HG03439 (cell line): ENCODE data around the gene ERGIC3.

ENCODE experiments used
- ATAC-seq: cut with Tn5 transposase; IDR thresholded peaks from one replicate; pipeline ENCODE4 v1.9.1; 2021; ENCODE audit warnings: mild to moderate bottlenecking, moderate library complexity; ENCODE audit not compliant: unreplicated experiment

Gene ERGIC3

DNA sequence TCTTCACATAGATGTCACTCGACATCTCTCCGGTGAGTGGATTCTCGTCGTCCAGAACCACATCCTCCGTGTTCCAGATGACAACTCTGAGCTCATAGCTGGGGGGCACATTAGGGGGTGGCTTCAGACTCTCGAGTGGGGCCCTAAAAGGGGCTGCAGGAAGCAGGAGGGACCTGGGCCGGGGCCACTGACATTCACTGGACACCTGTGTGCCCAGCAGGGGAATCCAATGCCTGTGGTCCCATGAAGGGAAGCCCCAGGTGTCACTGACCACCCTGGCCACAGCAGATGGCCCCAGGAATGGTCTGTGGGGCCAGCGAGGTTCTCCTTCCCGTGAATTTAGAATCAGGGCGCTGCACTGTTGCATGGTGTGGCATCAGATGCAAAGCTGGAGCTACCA is 18.7 kb downstream of the ERGIC3 start:
- no peak for ATAC-seq

DNA sequence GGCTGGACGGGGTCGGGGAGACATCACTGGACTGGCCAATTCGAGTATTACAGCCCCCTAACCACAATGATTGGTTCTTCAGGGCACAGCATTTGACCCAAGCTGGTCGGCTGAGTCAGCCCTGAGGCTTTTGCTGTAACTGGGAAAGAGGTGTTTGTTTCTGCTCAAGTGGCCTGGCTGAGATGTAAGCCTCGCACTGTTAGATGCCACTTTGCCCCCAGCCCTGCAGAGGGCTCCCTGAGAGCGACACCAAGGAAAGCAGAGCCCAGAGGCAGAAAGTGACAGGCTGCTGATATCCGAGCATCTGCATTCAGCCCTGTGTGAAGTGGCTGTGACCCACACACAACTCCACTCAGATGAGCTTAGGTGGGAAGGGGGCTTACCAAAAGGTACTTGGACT is 19.4 kb downstream of the ERGIC3 start:
- no peak for ATAC-seq

DNA sequence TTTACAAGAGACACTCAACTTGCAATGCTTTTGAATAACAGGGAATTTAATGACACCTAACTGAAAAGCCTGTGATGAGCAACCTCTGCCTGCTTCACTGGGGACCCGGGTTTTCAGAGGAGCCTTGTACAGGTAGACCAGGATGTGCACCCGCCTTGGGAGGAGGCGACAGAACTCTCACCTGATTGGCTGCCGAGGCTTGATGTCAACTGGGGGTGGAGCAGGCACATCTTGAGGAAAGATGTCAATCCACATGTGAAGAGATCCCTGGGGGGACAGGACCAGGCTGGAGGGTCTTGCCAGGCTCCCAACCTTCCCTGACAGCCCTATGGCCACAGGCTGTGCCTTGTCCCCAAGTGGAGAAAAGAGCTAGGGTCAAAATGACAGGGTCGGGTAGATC is 19.8 kb downstream of the ERGIC3 start:
- ATAC-seq: no peak

DNA sequence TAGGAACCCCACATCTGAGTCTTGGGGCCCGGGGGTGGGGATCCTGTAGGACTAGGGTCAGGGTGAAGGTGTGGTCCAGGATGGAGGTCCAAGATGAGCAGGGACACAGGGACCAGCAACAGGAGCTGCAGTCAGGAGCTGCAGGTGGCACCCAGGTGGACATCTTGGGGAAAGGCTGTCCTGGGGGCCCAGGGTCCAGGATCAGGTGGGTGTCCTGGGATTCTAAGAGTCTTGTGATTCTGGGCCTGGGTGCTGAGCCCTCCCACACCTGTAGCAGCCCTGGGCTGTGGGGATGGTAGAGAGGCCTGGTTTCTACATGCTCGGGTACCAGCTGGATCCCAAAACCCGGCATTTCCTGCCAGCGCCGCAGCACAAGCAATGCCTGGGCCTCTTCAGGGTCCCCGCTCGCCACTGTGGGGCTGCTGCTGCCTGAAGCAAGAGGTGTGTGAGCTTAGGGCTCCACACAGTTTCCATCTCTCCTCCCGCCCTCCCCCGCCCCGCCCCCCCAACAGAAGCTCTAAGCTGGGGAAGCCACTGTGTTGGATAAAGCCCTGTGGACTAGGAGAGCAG is 20.7 kb downstream of the ERGIC3 start:
- no peak for ATAC-seq

DNA sequence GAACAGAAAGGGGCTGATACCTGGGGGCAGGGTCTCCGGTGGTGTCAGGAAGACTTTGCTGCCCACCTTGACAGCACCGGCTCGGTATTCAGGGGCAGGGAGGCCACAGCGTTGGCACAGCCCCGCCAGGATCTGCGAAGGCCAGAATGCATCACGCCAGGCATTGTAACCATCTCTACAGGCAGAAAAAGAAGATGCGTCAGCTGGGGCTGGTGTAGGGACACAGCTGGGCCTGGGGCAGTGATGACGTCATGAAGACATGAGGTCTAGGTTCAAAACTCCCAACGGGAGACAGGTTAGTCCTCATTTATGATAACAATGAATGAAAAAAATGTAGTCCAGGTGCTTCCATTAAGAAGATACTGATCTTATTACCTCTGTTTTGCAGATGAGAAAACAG is 22.0 kb downstream of the ERGIC3 start:
- no peak for ATAC-seq

DNA sequence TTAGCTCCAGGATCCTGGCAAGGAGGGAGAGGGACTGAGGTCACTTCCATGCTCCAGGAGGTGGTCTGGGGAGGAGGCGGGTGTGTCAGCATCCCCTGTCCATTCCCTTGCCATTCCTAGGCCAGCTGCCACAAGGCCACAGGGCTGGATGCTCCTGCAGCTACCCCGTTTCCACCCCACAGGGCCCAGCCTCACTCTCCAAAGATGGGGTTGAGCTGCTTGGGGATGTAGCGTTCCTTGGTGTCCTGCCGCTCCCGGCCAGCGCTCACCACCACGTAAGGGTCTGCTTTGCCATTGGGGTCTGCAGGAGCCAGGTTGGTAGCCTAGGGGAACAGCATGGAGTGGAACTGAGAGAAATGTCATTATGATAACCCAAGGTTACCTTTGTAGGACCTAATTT is 23.0 kb downstream of the ERGIC3 start:
- no peak for ATAC-seq

DNA sequence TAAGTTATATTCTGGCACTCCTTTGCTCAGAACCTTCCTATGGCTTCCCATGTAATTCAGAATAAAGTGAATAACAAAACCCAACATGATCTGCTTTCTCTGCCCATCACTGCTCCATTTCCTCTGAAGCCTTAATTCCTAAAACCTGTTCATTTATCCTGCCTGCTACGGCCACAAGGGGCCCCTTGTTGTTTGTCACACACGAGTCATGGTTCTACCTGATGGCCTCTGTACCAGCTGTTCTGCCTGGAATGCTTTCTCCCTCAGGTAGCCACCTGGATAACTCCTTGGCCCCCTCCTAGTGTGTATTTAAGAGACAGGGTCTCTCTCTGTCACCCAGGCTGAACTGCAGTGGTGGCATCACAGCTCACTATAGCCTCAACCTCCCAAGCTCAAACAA is 26.8 kb downstream of the ERGIC3 start:
- ATAC-seq: no peak

DNA sequence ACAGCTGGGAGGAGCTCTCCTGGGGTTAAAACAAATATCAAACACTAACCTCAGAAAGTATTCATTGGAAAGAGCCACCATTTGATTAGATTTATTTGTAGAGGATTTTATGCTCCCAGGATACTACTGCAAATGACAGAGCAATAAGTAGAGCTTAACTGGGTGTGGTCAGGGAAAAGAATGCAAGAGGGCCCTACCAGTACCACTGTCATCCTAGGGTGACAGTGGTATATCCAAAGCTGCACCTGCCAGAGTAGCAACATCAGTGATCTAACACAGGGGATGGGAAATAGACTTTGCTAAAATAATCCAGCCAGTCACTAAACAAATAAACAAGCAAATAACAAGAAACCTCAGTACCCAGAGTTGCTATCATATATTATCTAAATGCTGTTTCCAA is 29.7 kb downstream of the ERGIC3 start:
- no peak for ATAC-seq

DNA sequence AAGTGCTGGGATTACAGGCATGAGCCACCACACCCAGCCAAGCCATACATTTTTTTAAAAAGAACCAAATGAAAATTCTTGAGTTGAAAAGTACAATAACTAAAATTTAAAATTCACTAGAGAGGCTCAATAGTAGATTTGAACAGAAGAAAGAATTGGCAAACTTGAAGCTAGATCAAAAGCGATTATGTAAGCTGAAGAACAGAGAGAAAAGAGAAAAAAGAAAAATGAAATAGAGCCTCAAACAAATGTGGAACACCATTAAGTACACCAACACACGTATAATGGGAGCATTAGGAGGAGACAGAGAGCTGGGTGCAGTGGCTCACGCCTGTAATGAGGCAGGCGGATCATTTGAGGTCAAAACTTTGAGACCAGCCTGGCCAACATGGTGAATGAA is 31.0 kb downstream of the ERGIC3 start:
- ATAC-seq: no peak

DNA sequence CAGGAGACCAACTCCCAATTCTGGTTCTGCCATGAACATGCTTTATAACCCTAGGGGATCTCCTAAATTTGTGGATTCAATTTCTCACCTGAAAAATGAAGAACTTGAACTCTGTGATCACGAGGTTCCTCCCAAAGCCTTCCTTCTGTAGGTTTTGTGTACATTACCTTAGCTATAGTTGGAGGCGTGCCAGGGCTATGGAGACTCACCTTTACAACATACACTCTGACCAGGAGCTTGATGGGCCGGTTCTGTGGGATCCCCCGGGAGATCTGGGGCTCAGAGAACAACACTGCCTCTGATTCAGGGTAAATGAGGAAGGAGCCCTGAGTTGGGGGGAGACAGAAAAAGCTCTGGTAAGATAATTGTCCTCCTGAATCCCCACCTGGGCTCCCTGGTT is 34.1 kb downstream of the ERGIC3 start:
- ATAC-seq: no peak

DNA sequence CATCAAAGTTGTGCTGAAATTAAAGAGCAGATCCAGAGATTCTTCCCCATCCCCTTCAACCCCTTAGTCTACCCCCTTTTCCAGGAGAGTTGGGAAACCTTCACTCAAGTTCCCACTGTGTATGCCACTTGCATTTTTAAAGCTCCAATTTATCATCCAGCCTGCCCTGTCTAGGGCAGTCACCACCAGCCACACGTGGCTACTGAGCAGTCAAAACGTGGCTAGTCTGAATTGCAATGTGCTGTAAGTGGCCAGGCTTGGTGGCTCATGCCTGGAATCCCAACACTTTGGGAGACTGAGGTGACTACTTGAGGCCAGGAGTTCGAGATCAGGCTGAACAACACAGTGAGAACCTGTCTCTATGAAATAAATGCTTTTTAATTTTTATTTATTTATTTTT is 34.9 kb downstream of the ERGIC3 start:
- no peak for ATAC-seq

DNA sequence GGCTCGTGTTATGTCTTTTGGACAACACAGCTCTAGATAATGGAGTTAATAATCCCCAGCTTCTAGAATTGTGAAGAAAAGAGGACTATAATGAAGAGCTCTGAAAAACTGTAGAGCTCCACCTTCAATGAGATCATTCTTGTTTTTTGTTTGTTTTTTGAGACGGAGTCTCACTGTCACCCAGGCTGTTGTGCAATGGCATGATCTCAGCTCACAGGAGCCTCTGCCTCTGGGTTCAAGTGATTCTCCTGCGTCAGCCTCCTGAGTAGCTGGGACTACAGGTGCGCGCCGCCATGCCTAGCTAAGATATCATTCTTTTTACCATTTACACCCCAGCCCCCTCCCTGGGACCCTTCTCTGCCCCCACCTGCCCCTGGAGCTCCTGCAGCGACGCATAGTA is 36.6 kb downstream of the ERGIC3 start:
- no peak for ATAC-seq

DNA sequence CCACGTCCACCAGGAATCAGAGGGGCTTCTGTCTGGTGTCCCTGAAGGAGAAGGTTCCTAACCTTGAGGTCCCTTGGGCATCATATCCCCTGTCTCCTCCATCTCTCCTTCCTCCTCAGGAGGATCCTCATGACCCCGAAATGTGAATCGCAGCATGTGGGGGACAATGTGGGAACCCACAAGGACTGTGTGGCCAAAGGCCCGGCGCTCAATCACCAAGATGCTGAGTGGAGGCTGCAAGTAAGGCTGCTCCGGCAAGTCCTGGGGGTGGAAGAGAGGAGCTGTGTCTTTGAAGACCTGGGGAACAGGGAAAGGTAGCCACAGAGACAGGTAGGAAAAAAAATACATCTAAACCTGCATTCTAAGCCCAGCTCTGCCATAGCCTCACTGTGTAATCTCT is 37.3 kb downstream of the ERGIC3 start:
- ATAC-seq: no peak

DNA sequence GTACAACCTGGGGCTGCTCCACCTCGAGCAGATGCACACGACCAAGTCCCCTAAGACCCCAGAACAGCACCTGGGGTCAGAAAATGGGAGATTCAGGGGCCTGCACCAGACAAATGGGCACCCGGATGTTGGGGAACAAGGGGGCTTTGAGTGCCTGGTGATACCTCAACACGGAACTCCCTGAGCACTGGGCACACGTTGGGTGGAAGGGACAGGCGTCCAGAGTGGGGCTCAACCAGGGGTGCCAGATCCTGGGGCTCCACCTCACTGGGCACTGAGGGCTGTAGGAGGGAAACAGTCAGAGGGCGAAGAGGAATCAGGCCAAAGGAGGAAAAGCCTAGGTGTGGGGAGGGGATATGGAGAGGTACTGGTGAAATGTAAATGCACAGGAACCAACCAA is 40.3 kb downstream of the ERGIC3 start:
- ATAC-seq: no peak

DNA sequence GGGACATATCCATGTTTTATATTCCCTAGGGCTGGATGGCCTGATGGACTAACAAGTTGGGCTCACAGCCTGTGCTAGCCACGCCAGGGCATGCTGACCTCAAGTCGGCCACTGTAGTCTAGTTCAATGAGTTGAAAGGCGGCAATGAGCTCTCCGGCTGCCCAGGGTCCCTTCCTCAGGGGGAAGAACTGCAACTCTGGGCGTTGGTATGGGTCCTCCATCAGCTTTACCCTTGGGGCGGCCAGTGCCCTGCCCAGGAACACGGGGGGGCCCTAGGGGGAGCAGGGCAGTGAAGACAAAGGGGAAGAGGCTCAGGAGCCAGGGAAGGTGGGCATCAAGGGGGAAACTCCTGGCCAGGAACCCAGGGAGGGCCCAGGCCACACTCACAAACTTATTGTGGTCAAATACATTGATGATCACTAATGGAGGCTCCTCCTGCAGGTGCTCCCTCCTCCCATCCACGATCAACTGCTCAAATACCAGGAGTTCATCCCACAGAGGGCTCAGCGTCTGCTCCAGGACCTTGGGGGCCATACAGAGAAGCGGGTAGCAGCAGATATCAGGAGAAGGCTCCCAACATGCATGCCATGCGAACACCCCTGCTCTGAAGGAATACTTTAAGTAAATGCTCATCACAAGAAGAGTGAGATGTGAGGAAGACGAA is 41.0 kb downstream of the ERGIC3 start:
- no peak for ATAC-seq

DNA sequence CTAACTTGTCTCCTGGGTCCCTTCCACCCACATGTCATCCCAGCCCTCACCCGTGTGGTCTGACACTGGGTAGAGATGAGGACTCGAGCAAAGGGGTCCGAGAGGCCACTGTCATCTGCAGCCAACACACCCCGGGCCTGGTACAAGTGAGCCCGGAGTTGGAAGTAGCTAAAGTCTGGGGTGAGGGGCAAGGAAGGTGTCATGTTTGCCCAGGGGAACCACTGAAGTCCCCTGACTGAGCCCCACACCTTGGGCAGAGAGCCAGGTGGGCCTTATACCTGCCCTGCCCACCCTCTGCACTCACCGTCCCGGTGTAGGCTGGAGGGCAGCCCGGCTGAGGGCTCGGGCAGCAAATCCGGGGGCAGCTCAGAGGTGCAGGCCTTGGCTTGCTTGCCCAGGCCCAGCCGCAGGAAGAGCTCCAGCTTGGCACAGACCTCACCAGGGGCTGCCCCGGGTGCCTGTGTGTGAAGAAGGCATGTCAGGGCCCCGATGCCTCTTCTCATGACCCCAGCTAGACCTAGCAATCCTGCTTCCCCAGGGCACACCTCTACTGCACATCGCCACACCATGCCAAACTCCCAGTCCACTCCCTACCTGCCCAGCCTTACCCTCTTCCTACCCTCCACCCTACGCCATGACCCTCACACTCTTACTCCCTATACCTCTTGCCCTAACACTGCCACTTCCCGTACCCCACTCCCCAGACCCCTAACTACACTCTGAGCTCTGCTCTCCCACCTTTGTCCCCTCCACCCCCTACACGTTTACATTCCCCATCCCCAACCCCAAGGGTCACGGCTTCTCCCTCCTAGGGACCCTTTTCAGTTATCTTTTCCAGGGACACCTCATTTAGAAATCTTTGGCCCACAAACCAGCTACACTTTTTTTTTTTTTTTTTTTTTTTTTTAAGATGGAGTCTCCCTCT is 42.0 kb downstream of the ERGIC3 start:
- no peak for ATAC-seq

DNA sequence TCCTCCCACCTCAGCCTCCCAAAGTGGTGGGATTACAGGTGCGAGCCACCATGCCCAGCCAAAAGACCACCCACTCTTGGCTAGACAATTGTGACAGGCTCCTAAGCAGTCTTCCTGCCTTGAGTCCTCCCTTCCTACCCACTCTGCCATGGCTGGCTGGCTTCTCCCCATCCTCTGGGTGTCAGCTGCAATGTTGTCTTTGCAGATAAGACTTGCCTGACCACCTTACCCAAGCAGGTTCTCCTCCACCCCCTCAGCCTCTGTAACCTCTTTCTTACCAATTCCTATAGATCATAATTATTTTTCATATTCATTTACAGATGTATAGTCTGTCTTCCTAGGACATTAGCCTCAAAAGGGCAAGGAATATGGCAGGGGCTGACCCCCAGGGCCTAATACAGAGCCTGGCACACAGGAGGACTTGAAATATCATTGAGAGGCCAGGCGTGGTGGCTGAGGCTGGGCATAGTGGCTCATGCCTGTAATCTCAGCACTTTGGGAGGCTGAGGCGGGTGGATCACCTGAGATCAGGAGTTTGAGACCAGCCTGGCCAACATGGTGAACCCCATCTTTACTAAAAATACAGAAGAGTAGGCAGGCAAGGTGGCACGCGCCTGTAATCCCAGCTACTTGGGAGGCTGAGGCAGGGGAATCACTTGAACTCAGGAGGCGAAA is 45.0 kb downstream of the ERGIC3 start:
- ATAC-seq: no peak

DNA sequence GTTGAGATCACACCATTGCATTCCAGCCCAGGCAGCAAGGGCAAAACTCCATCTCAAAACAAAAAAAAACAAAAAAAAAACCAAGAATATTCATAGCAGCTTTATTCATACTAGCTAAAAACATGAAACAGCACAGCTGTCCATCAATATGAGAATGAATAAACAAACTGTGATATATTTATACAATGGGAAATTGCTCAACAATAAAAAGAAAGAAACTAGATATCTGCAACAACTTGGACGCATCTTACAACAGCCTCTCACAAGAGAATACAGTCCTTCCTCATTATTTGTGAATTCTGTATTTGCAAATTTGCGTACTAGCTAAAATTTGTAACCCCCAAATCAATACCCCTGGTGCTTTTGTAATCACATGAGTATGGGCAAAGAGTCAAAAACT is 45.6 kb downstream of the ERGIC3 start:
- no peak for ATAC-seq

DNA sequence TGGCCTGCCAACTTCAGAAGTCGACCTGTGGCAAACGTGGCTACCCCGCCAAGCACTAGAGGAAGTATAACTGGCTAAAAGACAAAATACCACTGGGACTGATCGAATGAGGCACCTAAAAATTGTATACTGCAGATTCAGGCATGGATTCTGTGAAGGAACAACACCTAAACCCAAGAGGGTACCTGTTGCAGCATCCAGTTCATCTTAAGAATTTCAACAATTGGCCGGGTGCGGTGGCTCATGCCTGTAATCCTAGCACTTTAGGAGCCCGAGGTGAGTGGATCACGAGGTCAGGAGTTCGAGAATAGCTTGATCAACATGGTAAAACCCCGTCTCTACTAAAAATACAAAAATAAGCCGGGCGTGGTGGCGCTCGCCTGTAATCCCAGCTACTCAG is 46.5 kb downstream of the ERGIC3 start:
- ATAC-seq: no peak

DNA sequence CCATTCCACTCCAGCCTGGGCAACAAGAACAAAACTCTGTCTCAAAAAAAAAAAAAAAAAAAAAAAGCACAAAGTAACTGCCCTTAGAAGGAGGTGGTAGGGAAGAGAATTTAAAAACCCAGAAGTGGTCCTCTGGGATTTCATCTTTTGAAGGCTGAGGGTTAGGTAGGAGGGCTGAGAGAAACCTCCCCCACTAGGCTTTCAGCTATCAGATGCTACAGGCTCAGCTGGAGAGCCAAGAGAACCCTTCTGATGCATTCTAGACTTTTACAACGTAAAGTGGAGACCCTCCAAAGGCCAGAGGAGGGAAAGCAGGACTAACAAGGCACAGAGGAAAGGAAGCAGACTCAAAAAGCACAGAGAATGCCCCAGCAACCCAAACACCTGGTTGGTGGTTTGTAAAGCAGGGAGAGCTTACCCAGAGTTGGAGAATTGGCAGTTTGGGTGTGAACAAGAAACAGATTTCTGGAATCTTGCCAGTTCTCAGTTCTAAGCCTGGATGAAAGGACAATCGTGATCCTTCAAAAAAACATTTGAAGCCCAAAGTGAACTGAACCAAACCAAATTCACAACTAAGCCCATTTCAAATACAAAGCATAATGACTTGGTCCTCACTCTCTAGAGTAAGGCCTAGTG is 50.6 kb downstream of the ERGIC3 start:
- ATAC-seq: no peak

DNA sequence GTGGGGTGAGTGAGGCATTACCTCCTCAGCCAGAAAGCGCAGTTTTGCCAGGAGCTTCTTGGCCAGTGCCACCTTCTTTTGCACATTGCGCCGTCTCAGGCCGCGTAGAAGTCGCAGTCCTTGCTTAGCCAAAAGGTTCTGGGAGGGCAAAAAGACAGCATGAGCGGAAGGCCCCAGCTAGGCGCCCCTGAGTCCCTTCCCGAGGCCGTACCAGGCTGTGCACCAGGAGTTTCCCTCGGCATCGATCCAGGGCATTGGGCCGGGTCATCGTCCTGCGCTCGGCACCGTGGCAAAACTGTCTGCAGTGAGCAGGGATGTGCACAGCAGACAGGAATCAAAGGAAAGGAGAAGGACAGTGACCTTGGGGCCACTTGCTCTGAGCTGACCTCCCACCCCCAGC is 53.6 kb downstream of the ERGIC3 start:
- no peak for ATAC-seq
